ELR (cell line): ENCODE data around the gene LYRM9.
"Not testable (repeated sequence)": the region's sequence is repeated elsewhere in the genome, so short reads cannot be mapped to it uniquely, and the experiment has no call there.

Experiments used
- DNase-seq: peaks from one replicate; pipeline ENCODE4 v3.0.0-alpha.2; 2015; ENCODE audit warnings: low read depth

Gene LYRM9

DNA sequence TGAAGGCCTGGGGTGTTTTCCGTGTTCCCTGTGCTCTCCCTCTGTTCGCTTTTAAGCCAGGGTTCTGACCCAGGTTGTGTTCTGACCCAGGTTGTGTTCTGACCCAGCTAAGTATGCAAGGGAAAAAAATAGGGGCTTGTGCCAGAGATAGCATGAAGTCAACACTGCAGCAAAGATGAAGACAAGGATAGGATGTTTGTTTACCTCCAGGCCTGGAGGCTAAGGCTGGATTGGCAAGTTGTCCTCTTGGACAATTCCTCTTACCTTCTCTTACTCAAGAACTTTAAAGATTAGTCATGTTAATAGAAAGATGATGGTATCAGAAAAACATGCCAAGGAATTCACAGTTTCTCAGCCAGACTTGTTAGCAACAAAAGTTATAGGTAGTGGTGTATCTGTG, 19.4 kb downstream of the LYRM9 start:
- DNase-seq: no peak

DNA sequence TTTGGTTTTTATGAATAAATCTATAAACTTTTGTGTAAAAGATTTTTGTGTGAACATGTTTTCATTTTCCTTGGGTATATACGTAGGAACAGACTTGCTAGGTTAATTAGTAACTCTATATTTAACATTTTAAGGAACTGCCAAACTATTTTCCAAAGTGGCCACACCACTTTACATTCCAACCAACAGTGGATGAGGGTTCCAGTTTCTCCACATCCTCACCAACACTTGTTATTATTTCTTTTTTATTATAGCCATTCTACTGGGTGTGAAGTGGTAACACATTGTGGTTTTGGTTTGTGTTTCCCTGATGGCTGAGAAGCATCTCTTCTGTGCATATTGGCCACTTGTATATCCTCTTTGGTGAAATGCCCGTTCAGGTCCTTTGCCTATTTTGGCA, 20.0 kb downstream of the LYRM9 start:
- DNase-seq: no peak

- DNase-seq: no peak
These were observed 20.4 kb downstream of the LYRM9 start for GRCh38 chr17:27872776-27873175.

DNA sequence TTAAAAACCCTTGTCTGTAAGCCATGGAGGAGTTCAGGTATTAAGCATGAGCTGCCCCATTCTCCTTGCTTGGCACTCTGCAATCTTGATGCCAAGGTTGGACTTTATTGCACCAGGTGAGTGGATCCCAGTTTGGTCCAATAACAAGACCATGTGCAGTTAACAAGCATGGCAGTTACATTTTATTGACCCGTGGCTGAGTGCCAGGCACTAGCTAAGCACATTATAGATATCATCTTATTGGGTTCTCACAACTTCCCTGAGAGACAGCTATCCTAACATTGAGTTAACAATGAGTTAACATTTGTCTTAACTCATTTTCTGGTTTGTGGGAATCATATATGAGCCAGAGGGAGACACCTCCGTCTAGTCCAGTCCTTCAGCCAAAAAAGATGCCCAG, 21.8 kb downstream of the LYRM9 start:
- no peak for DNase-seq

DNA sequence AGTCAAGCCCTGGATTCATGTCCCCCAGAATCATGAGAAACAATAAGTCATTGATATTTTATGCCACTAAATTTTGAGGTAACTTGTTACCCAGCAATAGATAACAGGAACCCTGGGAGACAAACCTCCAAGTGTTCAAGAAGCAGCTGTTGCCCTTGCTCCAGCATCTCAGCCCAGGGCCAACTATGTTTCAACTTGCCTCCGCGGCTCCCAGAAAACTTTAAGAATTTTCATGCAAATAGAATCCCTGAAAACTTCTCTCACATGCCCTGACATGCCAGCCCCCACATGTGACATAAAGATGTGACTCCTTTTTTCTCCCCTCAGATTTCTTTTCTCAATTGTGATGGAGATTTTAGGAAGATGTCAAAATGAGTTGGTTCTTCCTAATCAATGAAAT, 22.8 kb downstream of the LYRM9 start:
- no peak for DNase-seq

DNA sequence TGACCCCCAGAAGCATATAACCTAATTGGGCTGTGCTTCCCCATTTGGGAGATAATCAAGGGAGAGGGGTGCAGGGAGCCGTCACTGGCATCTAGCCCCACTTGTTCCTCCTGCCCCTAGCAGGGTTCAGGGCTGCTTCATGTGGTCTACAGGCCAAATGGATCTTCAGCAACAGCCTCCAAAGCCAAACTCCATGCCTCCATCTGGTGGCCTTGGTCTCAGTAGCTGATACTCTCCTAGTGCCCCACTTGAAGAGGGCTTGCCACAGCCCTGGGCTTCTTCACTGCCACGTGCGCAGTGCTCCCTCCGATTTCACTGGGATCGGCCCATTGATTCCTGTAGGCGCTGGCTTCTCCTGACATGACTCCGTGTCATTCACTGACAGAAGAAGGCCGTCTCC, 24.6 kb downstream of the LYRM9 start:
- no peak for DNase-seq

- no peak for DNase-seq
These were observed 30.3 kb downstream of the LYRM9 start for GRCh38 chr17:27862840-27863239.

- DNase-seq: peak; percentile 8
These were observed 31.2 kb downstream of the LYRM9 start for GRCh38 chr17:27862004-27862403.

- DNase-seq: peak; percentile 12
These were observed 32.0 kb downstream of the LYRM9 start for GRCh38 chr17:27860971-27861664.

DNA sequence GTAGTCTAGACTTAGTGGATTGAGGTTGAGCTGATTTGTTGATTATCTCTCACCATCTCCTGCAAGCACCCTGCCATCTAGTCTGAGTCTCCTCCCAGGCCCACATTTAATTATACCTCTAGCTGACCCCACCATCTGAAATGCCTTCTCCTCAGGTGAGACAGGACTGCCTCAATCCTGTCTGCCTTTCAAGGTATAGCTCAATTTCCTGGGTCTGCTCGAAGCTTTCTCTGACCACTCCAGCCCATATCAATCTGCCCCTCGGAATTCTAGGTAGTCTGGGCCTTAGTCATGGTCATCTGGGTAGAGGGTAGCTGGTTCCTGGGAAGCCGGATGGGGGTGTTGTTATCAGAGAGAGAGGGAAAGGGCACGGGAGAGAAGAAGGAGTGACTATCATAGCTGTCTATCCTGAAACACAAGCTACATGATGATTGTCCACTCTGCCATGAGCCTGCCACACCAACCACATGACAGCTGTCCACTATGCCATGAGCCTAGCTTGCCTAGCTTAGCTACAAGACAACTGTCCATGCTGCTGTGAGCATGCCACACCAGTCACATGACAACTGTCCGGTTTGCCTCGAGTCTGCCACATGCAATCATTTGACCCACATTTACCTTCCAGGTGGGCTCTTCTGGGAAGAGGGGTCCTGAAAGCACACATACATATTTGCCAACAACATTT, 34.4 kb downstream of the LYRM9 start:
- DNase-seq: no peak

DNA sequence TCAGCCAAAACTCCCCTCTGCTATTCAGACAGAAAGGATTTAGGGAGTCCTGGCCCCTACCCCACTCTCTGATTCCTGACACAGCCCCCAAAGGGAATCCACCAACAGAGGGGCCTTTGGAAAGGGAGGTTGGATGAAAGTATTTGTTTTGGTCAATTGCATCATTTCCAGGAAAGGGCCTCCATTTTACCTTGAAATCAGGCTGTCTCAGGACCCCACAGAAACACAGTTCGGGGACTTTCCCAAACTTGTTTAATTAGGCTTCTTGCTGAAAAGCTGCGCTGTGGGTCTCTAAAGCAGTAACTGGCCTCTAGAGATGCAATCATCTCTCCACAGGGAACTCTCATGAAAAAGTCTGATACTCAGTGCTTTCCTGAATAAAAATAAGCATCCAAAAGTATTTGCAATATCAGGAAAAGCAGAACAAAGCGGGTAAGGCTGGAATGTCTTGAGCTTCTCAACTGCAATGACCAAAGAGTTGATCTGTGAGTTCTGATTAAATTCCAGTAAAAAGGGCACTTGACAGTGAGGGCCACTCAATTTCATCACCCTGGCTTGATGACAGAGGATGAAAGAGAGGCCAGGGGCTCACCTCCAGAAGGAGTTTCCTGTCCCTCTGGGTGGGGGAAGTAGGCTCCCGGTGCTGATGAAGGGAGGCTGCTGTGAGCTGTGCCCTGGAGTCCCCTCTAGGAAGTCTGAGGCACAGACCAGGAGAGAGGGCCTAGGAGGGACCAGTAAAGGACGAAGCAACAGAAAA, 36.3 kb downstream of the LYRM9 start:
- no peak for DNase-seq

DNA sequence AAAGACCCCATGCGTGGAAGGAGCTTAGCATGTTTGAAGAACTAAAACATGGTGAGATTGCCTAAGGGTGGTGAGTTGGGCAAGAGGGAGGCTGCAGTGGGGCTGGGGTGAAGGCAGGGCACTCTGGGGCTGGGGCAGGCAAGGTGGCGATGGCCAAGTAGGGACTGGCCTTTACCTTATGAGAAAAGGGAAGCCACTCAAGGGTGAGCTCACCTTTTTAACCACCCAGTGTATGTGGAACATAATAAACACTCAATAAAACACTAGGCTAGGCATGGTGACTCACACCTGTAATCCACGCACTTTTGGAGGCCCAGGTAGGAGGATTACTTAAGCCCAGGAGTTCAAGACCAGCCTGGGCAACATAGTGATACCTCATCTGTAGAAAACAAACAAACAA, 37.7 kb downstream of the LYRM9 start:
- DNase-seq: no peak

GRCh38 chr17:27854163-27854562, 39.0 kb downstream of the LYRM9 start:
- DNase-seq: no peak

DNA sequence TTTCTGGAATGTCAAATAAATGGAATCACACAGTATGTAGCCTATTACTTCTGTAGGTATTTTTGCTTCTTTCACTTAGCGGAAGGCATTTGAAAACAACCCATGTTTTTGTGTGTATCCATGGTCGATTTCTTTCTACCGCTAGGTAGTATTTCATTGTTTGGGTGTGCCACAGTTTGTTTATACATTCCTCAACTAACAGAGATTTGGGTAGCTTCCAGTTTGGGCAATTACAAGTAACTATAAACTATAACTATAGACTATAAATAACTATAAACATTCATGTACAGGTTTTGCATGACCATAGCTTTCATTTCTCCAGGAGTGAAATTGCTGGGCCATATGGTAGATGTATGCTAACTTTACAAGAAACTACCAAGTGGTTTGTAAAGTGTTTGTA, 40.1 kb downstream of the LYRM9 start:
- no peak for DNase-seq

DNA sequence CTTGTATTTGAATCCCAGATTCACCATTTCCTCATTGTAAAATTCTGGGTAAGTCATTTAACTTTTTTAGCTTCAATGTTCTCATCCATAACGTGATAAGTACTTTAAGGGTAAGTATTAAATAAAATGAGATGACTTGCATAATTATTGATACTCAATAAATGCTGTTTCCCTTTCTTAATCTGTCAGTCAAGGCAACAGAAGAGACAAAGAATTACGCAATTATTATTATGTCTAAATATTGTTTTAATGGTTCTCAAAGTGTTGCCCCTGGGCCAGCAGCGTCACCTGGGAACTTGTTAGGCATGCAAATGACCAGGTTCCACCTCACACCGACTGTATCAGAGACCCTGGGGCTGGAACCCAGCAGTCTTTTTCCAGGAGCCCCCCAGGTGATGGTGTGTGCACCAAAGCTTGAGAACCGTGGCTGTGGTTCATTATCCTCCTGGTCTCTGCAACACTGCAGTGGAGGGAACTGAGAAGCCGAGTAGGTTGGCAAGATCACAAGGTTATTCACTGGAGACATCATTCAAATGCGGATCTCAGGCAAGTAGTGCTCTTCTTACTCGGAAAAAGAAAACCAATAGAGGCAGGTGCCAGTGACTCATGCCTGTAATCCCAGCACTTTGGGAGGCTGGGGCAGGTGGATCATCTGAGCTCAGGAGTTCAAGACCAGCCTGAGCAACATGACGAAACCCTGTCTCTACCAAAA, 43.5 kb downstream of the LYRM9 start:
- DNase-seq: no peak

GRCh38 chr17:27848931-27849330, 44.2 kb downstream of the LYRM9 start:
- DNase-seq: no peak

- not testable (repeated sequence) for DNase-seq
These were observed 46.3 kb downstream of the LYRM9 start for GRCh38 chr17:27846808-27847307.

DNA sequence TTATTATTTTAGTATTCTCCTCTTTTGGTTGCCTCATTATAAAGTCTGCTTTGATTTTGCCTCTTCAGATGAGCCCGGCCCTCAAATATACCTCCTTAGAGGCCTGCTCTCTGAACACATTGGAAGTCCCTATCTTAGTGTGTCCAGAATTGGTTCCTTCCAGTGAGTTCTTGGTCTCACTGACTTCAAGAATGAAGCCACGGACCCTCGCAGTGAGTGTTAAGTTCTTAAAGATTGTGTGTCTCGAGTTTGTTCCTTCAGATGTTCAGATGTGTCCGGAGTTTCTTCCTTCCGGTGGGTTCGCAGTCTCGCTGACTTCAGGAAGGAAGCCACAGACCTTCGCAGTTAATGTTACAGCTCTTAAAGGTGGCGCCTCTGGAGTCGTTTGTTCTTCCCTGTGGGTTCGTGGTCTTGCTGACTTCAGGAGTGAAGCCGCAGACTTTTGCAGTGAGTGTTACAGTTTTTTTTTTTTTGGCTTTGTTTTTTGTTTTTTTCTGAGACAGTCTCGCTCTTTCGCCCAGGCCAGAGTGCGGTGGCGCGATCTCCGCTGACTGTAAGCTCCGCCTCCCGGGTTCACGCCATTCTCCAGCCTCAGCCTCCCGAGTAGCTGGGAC, 47.0 kb downstream of the LYRM9 start:
- no peak for DNase-seq

- no peak for DNase-seq
These were observed 47.7 kb downstream of the LYRM9 start for GRCh38 chr17:27845264-27846041.

- DNase-seq: no peak
These were observed 52.5 kb downstream of the LYRM9 start for GRCh38 chr17:27840688-27841087.

- DNase-seq: not testable (repeated sequence)
These were observed 52.8 kb downstream of the LYRM9 start for GRCh38 chr17:27840406-27840678.
